Nephron (organoid): ENCODE data around the gene GDPD5.
A peak's percentile ranks its signal among the peaks of the same experiment; 100 is the strongest.

Experiments
- H3K27ac Mint-ChIP-seq, 3 experiments: 2 replicates each; pipeline ENCODE4 v1.8.0; 2020; ENCODE audit warnings: mixed read lengths in 3 of 3, mild to moderate bottlenecking in 2 of 3, moderate library complexity in 1 of 3
- H3K27me3 Mint-ChIP-seq: 2 replicates; pipeline ENCODE4 v1.8.0; 2021; ENCODE audit warnings: low read depth, mild to moderate bottlenecking, moderate library complexity, mixed read lengths
- H3K36me3 Mint-ChIP-seq: 2 replicates; pipeline ENCODE4 v1.8.0; 2020; ENCODE audit warnings: low read depth, mixed read lengths
- H3K4me1 Mint-ChIP-seq: 2 replicates; pipeline ENCODE4 v1.8.0; 2020; ENCODE audit warnings: mixed read lengths
- H3K4me3 Mint-ChIP-seq, 3 experiments: 2 replicates each; pipeline ENCODE4 v1.8.0; 2020; ENCODE audit warnings: mild to moderate bottlenecking in 3 of 3, mixed read lengths in 3 of 3, moderate library complexity in 2 of 3
- H3K9me3 Mint-ChIP-seq: 2 replicates; pipeline ENCODE4 v1.8.0; 2020; ENCODE audit warnings: mixed read lengths
- CTCF ChIP-seq, 3 experiments: fragments of 200-600 bp; sonication (generic); IDR thresholded peaks; one replicate each; pipeline ENCODE4 v1.5.0; 2021; ENCODE audit warnings: antibody characterized with exemption in 3 of 3; ENCODE audit not compliant: unreplicated experiment in 3 of 3

GDPD5 gene

GRCh38 chr11:75400146-75400865 lies 125.4 kb downstream of the GDPD5 start:
- Mint-ChIP-seq H3K36me3 (peaks cover 46% of the 10 kb centered on the region), H3K4me1 (peaks cover 39% of the 10 kb centered on the region), H3K4me3 (peak overlapping the region; percentile 91 to 97 (median 96)), H3K27ac (peak overlapping the region; percentile 93 to 97 (median 93)), H3K27me3 (peaks cover 6% of the 10 kb centered on the region), H3K9me3 (no peaks in the 10 kb centered on the region)
- TF ChIP-seq CTCF (IDR thresholded peaks at IDR 0.05; ENCODE audit: unreplicated experiment in 3 of 3): no peak

GRCh38 chr11:75399344-75400145 lies 126.2 kb downstream of the GDPD5 start, which contains the start of gene RPS3:
TSS of gene RPS3 (plus strand) at chr11:75399518. CDS start at chr11:75399548, 30 bp downstream.
- Mint-ChIP-seq H3K4me3 (peak within 1 kb of the TSS; percentile 91 to 97 (median 96)), H3K4me1 (peaks cover 39% of the 10 kb centered on the region), H3K36me3 (peaks cover 41% of the 10 kb centered on the region), H3K27ac (peak within 1 kb of the TSS; percentile 93 to 97 (median 93)), H3K27me3 (peaks cover 6% of the 10 kb centered on the region), H3K9me3 (no peaks in the 10 kb centered on the region)
- TF ChIP-seq CTCF (IDR thresholded peaks at IDR 0.05; ENCODE audit: unreplicated experiment in 3 of 3): peak in 1 of 3 experiments; percentile 29

- peaks cover 34% of the 10 kb centered on the region for H3K36me3 Mint-ChIP-seq
- TF ChIP-seq CTCF (IDR thresholded peaks at IDR 0.05; ENCODE audit: unreplicated experiment in 3 of 3): no peak
These were observed 126.8 kb downstream of the GDPD5 start for GRCh38 chr11:75398906-75399305.

GRCh38 chr11:75394085-75394840 lies 131.5 kb downstream of the GDPD5 start:
- H3K4me3 Mint-ChIP-seq: no peak overlapping the region
- H3K27me3 Mint-ChIP-seq: peaks cover 22% of the 10 kb centered on the region
- no peak for TF ChIP-seq CTCF (IDR thresholded peaks at IDR 0.05; ENCODE audit: unreplicated experiment in 3 of 3)
- H3K27ac Mint-ChIP-seq: no peak overlapping the region
- no peaks in the 10 kb centered on the region for H3K9me3 Mint-ChIP-seq
- peaks cover 3% of the 10 kb centered on the region for H3K4me1 Mint-ChIP-seq
- H3K36me3 Mint-ChIP-seq: no peaks in the 10 kb centered on the region

More at GRCh38 chr11:75398906-75399305, 126.8 kb downstream of the GDPD5 start:
- Mint-ChIP-seq H3K27me3 (peaks cover 10% of the 10 kb centered on the region), H3K4me1 (peaks cover 39% of the 10 kb centered on the region), H3K4me3 (peak overlapping the region; percentile 91 to 97 (median 96)), H3K27ac (peak overlapping the region; percentile 93 to 97 (median 93)), H3K9me3 (no peaks in the 10 kb centered on the region)

- Mint-ChIP-seq H3K27ac (no peak overlapping the region), H3K36me3 (no peaks in the 10 kb centered on the region), H3K4me1 (no peaks in the 10 kb centered on the region), H3K27me3 (peaks cover 17% of the 10 kb centered on the region), H3K9me3 (no peaks in the 10 kb centered on the region), H3K4me3 (no peak overlapping the region)
- no peak for TF ChIP-seq CTCF (IDR thresholded peaks at IDR 0.05; ENCODE audit: unreplicated experiment in 3 of 3)
These were observed 135.8 kb downstream of the GDPD5 start for GRCh38 chr11:75389925-75390324.
